WTC11 (cell line): Measurements from ENCODE around the gene IGSF9.

Experiments
- ATF2 ChIP-seq: sonication (generic); formaldehyde crosslinking; IDR thresholded peaks from 2 replicates; pipeline ENCODE4 v1.8.1; 2022; ENCODE audit warnings: low read depth, missing genetic modification reagents, borderline replicate concordance
- JUN ChIP-seq: sonication (generic); formaldehyde crosslinking; IDR thresholded peaks from 2 replicates; pipeline ENCODE4 v1.8.0; 2023; ENCODE audit warnings: mild to moderate bottlenecking, missing genetic modification reagents
- MAX ChIP-seq: sonication (generic); formaldehyde crosslinking; IDR thresholded peaks from 2 replicates; pipeline ENCODE4 v1.8.0; 2022; ENCODE audit warnings: mild to moderate bottlenecking, missing genetic modification reagents
- PRDM15 ChIP-seq: sonication (generic); formaldehyde crosslinking; IDR thresholded peaks from 2 replicates; pipeline ENCODE4 v1.8.0; 2022; ENCODE audit warnings: missing genetic modification reagents
- ZNF425 ChIP-seq: fragments of 250-450 bp; sonication (Bioruptor Pico); conservative IDR thresholded peaks from 2 replicates; pipeline ENCODE4 v1.9.0; 2021; ENCODE audit warnings: mild to moderate bottlenecking

- TF ChIP-seq JUN, result no peak
- no peak for TF ChIP-seq ATF2
- TF ChIP-seq ZNF425, result no peak
- TF ChIP-seq PRDM15, result no peak
- no peak for TF ChIP-seq MAX (CRISPR knock-in tag)
Observed at GRCh38 chr1:159921700-159922504, 23.5 kb downstream of the IGSF9 start.
